Measurements from ENCODE around the gene MCAM.

Gene MCAM, protein sequence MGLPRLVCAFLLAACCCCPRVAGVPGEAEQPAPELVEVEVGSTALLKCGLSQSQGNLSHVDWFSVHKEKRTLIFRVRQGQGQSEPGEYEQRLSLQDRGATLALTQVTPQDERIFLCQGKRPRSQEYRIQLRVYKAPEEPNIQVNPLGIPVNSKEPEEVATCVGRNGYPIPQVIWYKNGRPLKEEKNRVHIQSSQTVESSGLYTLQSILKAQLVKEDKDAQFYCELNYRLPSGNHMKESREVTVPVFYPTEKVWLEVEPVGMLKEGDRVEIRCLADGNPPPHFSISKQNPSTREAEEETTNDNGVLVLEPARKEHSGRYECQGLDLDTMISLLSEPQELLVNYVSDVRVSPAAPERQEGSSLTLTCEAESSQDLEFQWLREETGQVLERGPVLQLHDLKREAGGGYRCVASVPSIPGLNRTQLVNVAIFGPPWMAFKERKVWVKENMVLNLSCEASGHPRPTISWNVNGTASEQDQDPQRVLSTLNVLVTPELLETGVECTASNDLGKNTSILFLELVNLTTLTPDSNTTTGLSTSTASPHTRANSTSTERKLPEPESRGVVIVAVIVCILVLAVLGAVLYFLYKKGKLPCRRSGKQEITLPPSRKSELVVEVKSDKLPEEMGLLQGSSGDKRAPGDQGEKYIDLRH

DNA sequence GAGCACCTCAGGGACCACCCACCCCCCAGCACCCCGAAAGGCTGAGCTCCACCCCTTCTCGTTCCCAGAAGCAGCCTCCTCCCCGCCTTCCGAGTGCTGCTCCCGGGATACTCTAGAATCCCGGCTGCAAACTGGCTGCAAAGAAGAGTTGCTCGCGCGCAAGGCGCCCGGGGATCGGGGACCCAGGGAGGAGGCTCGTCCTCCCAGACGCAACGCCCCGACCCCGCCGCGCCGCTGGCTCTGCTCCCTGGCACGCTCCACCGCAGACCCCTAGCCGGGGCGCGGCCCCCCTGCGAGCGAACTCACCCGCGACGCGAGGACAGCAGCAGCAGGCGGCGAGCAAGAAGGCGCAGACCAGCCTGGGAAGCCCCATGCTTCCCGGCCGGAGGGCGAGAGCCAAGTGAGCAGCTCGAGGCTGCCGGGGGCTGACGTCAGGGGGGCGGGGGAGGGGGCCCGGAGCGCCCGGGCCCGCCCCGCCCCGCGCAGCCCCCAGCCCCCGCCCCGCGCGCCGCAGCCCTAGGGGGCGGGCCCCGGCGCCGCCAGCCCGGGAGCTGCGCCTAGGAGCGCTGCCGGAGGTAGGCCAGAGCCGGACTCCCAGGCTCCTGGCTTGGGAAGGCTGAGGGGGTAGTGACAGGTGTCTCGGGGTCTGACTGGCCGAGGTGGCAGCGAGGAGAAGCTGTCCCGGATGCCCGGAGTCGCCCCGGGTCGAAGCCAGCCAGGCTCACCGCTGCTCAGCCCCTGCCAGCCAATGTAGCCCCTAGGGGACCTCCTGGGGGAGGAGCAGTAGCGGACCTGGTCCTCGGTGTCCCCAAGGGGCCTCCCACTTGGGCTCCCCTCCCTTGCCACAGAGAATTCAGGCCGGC is at the start of gene MCAM:
Gene MCAM (minus strand): TSS at position 402 of the 863 bp plus-strand sequence. CDS start 29 bp downstream, at position 373.
- Mint-ChIP-seq H3K4me1 (ENCODE audit: low read depth) (peaks cover 20% of the 10 kb centered on the region), H3K9me3 (ENCODE audit: low read depth) (no peaks in the 10 kb centered on the region), H3K27me3 (peaks cover 7% of the 10 kb centered on the region), H3K27ac (no peak within 1 kb of the TSS), H3K4me3 (peak within 1 kb of the TSS; percentile 81), H3K36me3 (no peaks in the 10 kb centered on the region)

DNA sequence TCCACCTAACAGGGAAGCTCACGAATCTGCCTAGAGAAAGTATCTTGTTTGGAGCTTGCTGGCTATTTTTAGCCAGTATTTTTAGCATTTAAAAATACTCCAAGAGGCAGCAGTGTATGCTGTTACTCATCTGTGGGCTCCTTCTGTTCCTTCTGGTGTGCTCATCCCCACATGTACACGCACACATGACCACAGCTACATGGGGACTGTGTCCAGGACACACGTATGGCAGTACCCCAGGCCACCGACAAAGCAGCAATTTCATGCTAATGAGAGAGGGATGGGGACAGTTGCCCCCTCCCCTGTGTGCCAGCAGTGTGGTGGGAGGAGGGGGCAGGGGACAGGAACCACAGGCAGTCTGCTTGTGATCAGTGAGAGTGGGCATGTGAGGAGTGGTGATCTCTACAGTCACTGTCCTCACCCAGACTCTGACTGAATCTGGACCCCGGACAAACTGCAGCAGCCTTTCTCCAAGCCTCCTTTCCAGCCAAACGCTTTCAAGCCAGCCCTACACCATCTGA is 48.2 kb upstream of the MCAM start:
- H3K27ac Mint-ChIP-seq = no peak overlapping the region

DNA sequence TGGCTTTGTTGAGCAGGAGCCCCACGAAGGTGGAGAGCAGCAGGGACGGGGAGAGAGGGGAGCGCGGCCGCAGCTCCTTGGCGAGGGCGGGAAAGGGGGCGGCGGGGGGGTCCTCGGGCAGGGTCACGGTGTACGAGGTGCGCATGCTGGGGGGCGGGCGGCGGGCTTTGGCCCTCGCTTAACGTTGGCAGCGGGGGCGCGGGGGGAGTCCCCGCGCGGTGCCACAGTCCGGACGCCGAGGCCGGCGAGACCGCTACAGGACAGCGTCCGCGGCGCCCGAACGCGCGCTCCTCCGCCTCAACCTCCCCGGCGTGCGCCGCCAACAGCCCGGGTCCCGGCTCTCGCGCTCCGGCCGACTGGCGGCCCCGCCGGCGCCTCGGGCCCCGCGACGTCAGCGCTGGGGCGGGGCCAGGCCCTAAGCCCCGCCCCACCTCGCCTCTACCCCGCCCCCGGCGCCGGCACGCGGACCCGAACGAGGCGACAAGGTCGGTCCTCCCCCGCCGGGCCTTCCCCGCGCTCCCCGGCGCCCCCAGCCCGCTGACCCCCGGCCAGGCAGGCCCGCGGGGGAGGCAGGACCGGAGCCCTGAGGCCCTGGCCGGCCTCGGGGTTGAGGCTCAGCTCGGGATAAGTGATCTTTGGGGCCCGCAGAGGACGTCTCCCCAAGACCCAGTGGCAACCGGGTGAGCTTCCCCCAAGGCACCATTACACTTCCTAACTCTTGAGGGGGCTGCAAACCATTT is 47.1 kb upstream of the MCAM start:
- H3K4me1 Mint-ChIP-seq (ENCODE audit: low read depth) = peaks cover 5% of the 10 kb centered on the region
- peaks cover 30% of the 10 kb centered on the region for H3K27me3 Mint-ChIP-seq
- H3K4me3 Mint-ChIP-seq = peak overlapping the region; percentile 87

More for the DNA sequence above, 48.2 kb upstream of the MCAM start:
- Mint-ChIP-seq H3K27me3 (peaks cover 30% of the 10 kb centered on the region), H3K4me1 (ENCODE audit: low read depth) (peaks cover 5% of the 10 kb centered on the region), H3K9me3 (ENCODE audit: low read depth) (no peaks in the 10 kb centered on the region), H3K36me3 (no peaks in the 10 kb centered on the region), H3K4me3 (peak overlapping the region; percentile 87)

DNA sequence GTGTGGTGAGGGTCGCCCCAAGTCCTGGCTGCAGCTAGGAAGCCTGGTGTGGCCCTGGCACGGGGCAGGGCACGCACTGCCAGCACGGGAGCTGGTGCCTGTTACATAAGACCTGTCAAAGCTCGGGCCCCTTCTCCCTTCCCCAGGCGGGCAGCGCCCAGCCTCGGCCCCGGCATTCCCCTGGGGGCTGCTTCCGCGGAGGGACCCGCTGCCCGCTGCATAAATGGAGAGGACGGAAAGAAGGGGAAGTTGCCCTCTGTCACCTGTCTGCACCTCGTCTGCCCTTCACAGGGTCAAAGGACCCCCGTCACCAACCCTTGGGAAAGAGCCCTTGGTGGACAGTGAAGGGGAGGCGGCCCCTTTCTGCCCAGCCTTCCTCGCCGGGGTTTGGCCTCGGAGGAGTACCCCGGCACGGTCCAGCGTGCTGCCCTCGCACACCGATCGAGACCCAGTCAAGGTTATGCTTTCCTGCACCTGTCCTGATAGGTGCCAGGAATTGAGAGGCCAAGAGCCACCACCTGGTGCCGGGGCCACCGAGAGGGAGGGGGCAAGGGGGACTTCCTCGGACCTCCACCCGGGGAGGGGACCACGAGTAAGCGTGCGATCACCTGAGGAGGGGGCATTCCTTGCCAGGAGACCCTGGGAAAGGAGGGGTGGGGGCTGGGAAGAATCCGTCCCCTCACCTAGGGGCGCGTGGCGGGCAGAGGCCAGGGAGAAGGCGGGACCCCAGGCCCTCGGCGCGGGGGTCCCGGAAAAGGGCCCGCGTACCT is 46.3 kb upstream of the MCAM start:
- Mint-ChIP-seq H3K9me3 (ENCODE audit: low read depth) (no peaks in the 10 kb centered on the region), H3K27me3 (peaks cover 28% of the 10 kb centered on the region), H3K4me1 (ENCODE audit: low read depth) (peaks cover 5% of the 10 kb centered on the region), H3K4me3 (peak overlapping the region; percentile 56), H3K27ac (no peak overlapping the region), H3K36me3 (no peaks in the 10 kb centered on the region)

More for the DNA sequence above, 47.1 kb upstream of the MCAM start:
- Mint-ChIP-seq H3K27ac (no peak overlapping the region), H3K9me3 (ENCODE audit: low read depth) (no peaks in the 10 kb centered on the region), H3K36me3 (no peaks in the 10 kb centered on the region)

DNA sequence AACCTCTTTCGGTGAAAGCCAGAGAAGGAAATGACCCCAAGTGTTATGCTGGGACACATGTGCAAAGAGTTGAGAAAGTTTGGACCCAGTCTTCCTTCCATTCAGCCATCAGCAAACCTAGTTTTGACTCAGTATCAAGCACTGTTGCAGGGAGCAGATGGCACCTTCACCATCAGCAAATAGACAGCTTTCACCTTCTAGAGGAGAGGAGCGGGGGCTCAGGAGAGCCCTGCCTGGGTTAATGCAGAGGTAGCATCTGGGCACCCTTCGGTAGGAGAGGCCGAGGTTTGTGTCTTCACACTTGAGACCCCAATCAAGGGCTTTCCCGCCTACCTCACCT is 45.8 kb upstream of the MCAM start:
- Mint-ChIP-seq H3K36me3 (no peaks in the 10 kb centered on the region), H3K4me1 (ENCODE audit: low read depth) (peaks cover 5% of the 10 kb centered on the region), H3K4me3 (peak overlapping the region; percentile 60), H3K9me3 (ENCODE audit: low read depth) (no peaks in the 10 kb centered on the region), H3K27me3 (peaks cover 28% of the 10 kb centered on the region), H3K27ac (no peak overlapping the region)

DNA sequence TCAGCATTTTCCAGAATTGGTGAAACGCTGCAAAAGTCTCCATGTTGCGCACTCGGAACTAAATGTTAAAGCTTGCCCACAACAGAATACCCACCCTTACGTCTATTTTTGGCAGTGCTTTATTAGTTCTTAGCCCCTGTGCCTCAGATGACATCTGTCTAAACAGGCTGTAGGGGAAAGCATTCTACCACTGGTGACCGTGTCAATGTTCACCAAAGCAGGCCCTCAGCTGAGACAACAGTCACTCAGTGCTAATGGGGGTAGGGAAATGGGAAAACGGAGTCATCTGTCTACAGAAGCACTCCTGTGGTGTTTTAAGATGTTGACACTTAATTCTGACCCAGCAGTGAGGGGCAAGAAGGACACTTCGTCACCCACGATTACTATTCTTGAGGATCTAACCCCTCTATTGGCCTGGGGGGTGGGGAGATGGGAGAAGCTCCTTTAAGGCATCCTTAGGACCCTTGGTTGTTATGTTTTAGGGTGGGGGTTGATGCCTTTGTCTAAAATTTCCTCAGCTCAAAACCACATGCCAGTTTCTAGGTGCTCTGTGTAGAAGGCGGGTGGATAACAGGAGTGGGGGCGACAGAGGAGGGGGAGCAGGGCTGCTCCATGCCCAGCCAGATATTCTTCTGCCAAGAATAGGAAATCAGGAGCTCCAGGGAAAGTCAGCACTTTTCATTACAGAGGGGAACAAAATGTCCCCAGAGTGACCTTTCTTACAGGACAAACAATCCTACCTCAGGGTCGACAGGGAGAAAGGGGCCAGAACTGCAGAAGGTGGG is 45.2 kb upstream of the MCAM start:
- H3K4me1 Mint-ChIP-seq (ENCODE audit: low read depth) = peaks cover 5% of the 10 kb centered on the region
- peak overlapping the region; percentile 60 for H3K4me3 Mint-ChIP-seq
- H3K36me3 Mint-ChIP-seq = no peaks in the 10 kb centered on the region
- peaks cover 26% of the 10 kb centered on the region for H3K27me3 Mint-ChIP-seq
- H3K9me3 Mint-ChIP-seq (ENCODE audit: low read depth) = no peaks in the 10 kb centered on the region
- no peak overlapping the region for H3K27ac Mint-ChIP-seq

DNA sequence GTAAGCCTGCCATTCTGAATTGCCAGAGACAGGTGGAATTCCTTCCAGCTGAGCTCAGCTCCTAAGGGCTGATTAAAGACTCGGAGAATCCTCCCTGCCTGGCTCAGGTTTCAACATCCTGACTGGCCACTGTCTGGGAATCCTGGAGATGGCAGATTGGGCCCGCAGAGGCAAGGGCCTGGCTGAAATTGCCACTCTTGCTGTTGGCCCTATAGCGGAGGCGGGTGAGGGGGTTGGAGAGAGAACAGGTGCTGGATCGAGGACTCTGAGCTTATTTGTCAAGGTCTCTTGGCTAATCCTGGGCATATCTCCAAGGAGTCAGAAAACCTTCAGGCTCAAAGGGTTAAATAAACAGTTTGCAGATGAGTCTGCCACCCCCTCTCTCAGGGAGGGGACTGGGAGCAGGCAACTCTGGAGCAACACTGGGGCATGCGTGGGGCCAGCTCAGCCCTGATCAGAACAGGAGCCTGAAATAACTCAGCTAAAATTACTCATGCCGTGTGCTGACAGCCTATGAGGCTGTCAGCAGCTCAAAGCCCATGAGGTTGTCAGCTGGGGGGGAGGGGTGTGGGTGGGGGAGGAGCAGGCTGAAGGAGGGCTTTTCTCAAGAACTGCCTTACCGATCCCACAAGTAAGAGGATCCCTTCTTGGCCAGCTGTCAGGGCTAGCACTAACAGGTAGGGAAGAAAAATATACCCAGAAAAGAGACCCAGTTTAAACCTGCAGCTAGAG is 44.3 kb upstream of the MCAM start:
- Mint-ChIP-seq H3K36me3 (no peaks in the 10 kb centered on the region), H3K4me3 (no peak overlapping the region), H3K27ac (no peak overlapping the region), H3K9me3 (ENCODE audit: low read depth) (no peaks in the 10 kb centered on the region), H3K27me3 (peaks cover 18% of the 10 kb centered on the region), H3K4me1 (ENCODE audit: low read depth) (peaks cover 7% of the 10 kb centered on the region)

DNA sequence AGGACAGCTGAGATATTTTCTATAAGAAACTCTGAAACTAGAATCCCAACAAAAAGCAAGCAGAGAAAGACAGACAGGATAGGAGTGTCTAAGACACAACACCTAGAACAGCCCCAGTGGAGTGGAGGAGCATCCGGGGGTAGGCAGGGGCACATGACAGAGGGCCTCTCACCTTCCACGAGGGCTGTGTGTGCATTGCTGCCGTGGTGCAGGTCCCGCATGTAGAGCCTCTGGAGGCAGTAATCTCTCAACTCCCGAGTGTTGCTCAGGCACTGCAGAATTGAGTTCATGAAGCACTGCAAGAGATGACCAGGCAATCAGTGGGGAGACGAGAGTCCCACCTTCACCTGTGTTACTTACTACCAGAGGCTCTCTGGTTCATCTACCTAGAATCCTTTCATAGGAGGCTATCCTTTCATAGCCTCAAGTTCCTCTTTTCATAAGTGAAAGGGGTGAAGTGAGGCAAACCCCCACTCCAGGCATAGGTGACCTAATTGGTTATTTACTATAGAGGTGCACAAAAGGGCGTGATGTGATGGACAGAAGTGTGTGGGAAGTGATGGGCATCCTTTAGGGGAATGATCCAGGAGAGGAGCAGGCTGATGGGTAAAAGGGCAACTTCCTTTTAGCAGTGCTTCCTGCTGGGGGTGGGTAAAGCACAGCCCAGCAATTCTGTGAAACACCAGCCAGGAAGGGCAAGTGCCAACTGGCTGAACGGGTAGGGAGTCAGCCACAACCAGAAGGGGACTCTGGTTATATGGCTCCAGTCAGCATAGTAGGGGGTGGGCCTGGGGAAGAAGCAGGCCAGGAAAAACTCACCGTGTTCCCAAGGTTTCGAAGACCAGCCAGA is 42.7 kb upstream of the MCAM start:
- Mint-ChIP-seq H3K27ac (no peak overlapping the region), H3K36me3 (no peaks in the 10 kb centered on the region), H3K9me3 (ENCODE audit: low read depth) (no peaks in the 10 kb centered on the region), H3K27me3 (peaks cover 18% of the 10 kb centered on the region), H3K4me1 (ENCODE audit: low read depth) (peaks cover 8% of the 10 kb centered on the region), H3K4me3 (no peak overlapping the region)

DNA sequence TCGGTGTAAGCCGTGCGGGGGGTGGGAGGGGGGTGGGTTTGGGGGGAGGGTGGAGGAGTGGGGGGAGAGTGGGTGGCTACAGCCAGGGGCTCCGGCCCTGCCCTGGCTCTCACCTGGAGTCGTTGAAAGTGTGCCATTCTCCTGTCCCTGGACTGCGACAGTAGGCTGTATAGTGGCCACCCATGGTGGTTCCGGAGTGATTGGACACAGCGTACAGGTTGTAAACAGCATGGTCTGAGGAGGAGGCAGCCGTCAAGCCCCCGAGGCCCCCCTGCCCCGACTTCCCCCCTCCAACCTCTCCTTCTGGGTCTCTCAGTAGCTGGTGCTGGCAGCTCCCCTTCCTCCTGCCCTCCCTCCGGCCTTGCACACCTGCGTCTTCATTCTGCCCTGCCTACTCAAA is 40.1 kb upstream of the MCAM start:
- no peaks in the 10 kb centered on the region for H3K36me3 Mint-ChIP-seq
- no peak overlapping the region for H3K27ac Mint-ChIP-seq
- peak overlapping the region; percentile 80 for H3K4me3 Mint-ChIP-seq
- no peaks in the 10 kb centered on the region for H3K9me3 Mint-ChIP-seq (ENCODE audit: low read depth)
- H3K4me1 Mint-ChIP-seq (ENCODE audit: low read depth) = peaks cover 5% of the 10 kb centered on the region
- peaks cover 20% of the 10 kb centered on the region for H3K27me3 Mint-ChIP-seq

DNA sequence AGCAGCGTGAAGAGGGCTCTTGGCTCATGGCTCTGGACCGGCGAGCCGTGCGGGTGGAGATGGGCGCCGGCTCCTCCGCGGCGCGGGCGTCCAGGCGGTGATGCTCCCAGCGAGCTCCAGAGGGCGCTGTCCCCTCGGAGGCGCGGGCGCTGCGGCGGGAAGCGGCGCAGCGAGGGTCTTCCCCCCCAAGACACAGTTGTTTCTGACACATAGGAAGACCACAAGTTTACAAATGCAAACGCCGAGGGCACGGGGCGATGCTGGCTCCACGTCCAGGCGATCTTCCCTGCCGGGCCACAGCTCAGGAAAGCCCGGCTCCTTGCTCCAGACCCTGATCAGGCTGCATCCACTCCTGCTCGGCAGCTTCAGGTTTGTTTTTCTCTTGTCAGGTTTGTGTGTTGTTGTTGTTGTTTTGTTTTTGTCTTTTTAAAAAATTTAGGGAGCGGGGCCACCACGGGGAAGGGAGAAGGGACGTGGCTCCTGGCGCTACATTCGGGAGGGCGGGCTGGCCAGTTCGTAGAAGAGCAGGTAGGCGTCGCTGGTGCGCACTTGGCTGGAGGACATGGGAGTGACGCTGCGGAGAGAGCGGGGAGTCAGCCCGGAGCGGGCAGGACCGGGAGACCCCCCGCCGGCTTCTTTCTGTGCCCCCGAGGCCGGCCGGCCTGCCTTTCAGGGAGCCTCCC is 39.6 kb upstream of the MCAM start:
- no peaks in the 10 kb centered on the region for H3K9me3 Mint-ChIP-seq (ENCODE audit: low read depth)
- H3K36me3 Mint-ChIP-seq = no peaks in the 10 kb centered on the region
- peaks cover 25% of the 10 kb centered on the region for H3K27me3 Mint-ChIP-seq
- H3K27ac Mint-ChIP-seq = no peak overlapping the region
- peaks cover 5% of the 10 kb centered on the region for H3K4me1 Mint-ChIP-seq (ENCODE audit: low read depth)
- H3K4me3 Mint-ChIP-seq = peak overlapping the region; percentile 95

DNA sequence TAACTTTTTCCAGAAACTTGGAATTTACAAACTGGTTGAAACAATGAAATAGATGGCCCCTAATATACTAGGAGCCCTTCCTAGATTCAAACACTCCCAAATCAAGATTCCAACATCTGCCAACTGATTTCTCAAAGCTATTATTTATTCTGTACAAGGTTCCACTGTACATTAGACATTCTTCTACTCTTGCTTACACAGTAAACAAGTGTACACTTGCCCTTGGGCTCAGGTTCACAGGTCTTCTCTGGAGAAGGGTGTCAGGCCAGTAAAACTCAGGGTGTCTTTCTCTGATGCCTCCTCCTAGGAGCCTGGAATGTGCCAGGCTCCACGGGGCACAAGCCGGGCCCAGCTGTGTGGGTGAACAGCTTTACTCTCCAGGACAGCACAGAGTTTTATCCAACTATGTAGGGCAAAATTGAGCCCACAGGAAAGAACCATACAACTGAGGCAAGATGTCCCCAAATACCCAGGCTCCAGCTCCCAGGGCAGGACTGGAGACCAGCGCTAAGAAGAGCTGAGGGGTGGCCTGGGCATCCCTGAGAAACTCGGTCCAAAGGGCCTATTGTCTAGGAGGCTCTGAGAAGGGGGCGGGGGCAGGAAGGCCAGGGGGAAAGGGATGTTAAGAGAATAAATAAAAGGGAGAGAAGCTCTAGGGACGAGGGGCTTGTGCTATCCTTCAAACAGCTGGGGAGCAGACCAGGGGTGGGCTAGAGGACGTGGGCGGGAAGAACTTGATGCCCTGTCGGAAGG is 38.3 kb upstream of the MCAM start:
- peaks cover 25% of the 10 kb centered on the region for H3K27me3 Mint-ChIP-seq

More for the DNA sequence above, 38.3 kb upstream of the MCAM start:
- H3K4me1 Mint-ChIP-seq (ENCODE audit: low read depth) = peaks cover 5% of the 10 kb centered on the region
- no peaks in the 10 kb centered on the region for H3K36me3 Mint-ChIP-seq
- H3K4me3 Mint-ChIP-seq = peak overlapping the region; percentile 50
- no peaks in the 10 kb centered on the region for H3K9me3 Mint-ChIP-seq (ENCODE audit: low read depth)
- H3K27ac Mint-ChIP-seq = no peak overlapping the region

Data from activated naive CD8-positive, alpha-beta T cell (primary cell).